Heart right ventricle (tissue), 16 donors: Measurements from ENCODE around the gene NCKAP5. TPM values are rescaled to one million over a fixed set of nuclear protein-coding genes. Genes with fewer than 3 reads are reported as not detected.

Source experiments
- ATAC-seq, 8 donors: fragments of 200-7000 bp; cut with Tn5 transposase; one replicate each; pipeline ENCODE4 v1.9.1; 2020; ENCODE audit warnings: mild to moderate bottlenecking in 8 of 8, moderate library complexity in 8 of 8, moderate number of reproducible peaks in 1 of 8
- DNase-seq, 2 donors: peaks; one replicate each; pipeline ENCODE4 v3.0.0-alpha.2; 2020
- H3K27ac ChIP-seq, 10 donors: fragments of 200-600 bp; sonication (generic) in 2 of 10; one replicate each; pipeline versions ENCODE4 v1.5.0 to v1.8.0; 2020 to 2022; ENCODE audit warnings: mild to moderate bottlenecking in 3 of 10
- H3K27me3 ChIP-seq, 7 donors: fragments of 200-600 bp; one replicate each; pipeline ENCODE4 v1.8.0; 2021 to 2022; ENCODE audit warnings: mild to moderate bottlenecking in 2 of 7
- H3K36me3 ChIP-seq, 9 donors: fragments of 200-600 bp; sonication (generic) in 1 of 9; one replicate each; pipeline versions ENCODE4 v1.5.0 to v1.8.0; 2020 to 2022; ENCODE audit warnings: mild to moderate bottlenecking in 2 of 9
- H3K4me1 ChIP-seq, 9 donors: fragments of 200-600 bp; sonication (generic) in 1 of 9; one replicate each; pipeline versions ENCODE4 v1.5.0 to v1.8.0; 2020 to 2022; ENCODE audit warnings: mild to moderate bottlenecking in 4 of 9
- H3K4me3 ChIP-seq, 10 donors: fragments of 200-600 bp; sonication (generic) in 2 of 10; one replicate each; pipeline versions ENCODE4 v1.5.0 to v1.8.0; 2020 to 2022; ENCODE audit warnings: mild to moderate bottlenecking in 7 of 10, moderate library complexity in 2 of 10
- H3K9me3 ChIP-seq, 11 donors: fragments of 200-600 bp in 10 of 11; sonication (generic) in 2 of 11; one replicate each; pipeline versions ENCODE4 v1.5.0 to v1.8.0; 2013 to 2022; ENCODE audit warnings: mild to moderate bottlenecking in 2 of 11, control low read depth in 1 of 11, moderate library complexity in 1 of 11
- WGBS, 2 donors: extraction: QIAGEN DNeasy Blood & Tissue Kit; methylation state at CpG; one replicate each; pipeline ENCODE4 v1.1.7; 2013; ENCODE audit warnings: inconsistent platforms in 1 of 2; 5-methylcytosine and 5-hydroxymethylcytosine counted together
- intact Hi-C, 10 donors: fragments of 100-400 bp; cut with DNase I; formaldehyde crosslinking; loops; one replicate each; pipeline versions ENCODE4 v1.11.1 to v1.14.2; 2022
- polyA plus RNA-seq, 2 donors: library from polyadenylated mRNA; stranded (reverse); fragments of 200-250 nt; gene quantifications; one replicate each; pipeline ENCODE4 v1.2.3, GENCODE V29; 2013
- total RNA-seq, 10 donors: library from RNA; stranded (reverse); fragmentation: NEBNext Ultra II Directional in 3 of 10; extraction: Animal tissue kit (Norgen Biotek cat#: 25700) in 3 of 10; gene quantifications; one replicate each; pipeline versions ENCODE4 v1.2.1 to v1.2.4, GENCODE V29; 2021 to 2023
- TF ChIP-seq, protein P1 (sequence below), 9 donors: fragments of 200-600 bp; sonication (generic) in 2 of 9; IDR thresholded peaks; one replicate each; pipeline versions ENCODE4 v1.5.0 to v1.8.0; 2021 to 2022; ENCODE audit warnings: antibody characterized with exemption in 9 of 9, mild to moderate bottlenecking in 5 of 9, moderate library complexity in 1 of 9
- donor health status: Arrhythmogenic right ventricular cardiomyopathy.
- donor health status: ischemic (EF 13 %, LVEDD 7.1; RV severe dilation, severe dysfunction).
- donor health status: healthy with polysubstance abuse.
- donor health status: DM: no; HTN: yes; CAD: no.
- donor health status: DM: no; HTN: no; CAD: no.
- donor health status: ischemic (EF 25% LVEDD 6.9; RV normal size, moderate dysfunction).
- donor health status: ischemic (EF 25% LVEDD 5.7; RV mildly dilated, moderate dysfunction).
- donor health status: healthy.
- donor health status: DM: yes; HTN: yes; CAD: no.
- donor health status: Ischemic cardiomyopathy.
- donor health status: ischemic (EF 35%, LVEDD 5.7; RV mildly dilated, moderate dysfunction).
- donor health status: nonischemic (EF 11% LVEDD 7.7; RV severe dilation, severe dysfunction).
- donor health status: DM: yes; HTN: yes; CAD: no.
- donor health status: PGD.
- donor health status: ischemic (EF 29% LVEDD 5.4; RV normal size, mild dysfunction).
- donor health status: nonischemic (EF 23%, LVEDD 6.1; RV moderate dilation, normal function).

Gene NCKAP5
- total and polyA plus RNA-seq, 12 donors = 0.57 to 11.7 (median 6.2) TPM

GRCh38 chr2:132971310-132972061 is 596.8 kb downstream of the NCKAP5 start:
- ATAC-seq = no peak
- 80 to 88% methylated on average over 7 of the region's 7 CpGs for WGBS, 2 donors

DNA sequence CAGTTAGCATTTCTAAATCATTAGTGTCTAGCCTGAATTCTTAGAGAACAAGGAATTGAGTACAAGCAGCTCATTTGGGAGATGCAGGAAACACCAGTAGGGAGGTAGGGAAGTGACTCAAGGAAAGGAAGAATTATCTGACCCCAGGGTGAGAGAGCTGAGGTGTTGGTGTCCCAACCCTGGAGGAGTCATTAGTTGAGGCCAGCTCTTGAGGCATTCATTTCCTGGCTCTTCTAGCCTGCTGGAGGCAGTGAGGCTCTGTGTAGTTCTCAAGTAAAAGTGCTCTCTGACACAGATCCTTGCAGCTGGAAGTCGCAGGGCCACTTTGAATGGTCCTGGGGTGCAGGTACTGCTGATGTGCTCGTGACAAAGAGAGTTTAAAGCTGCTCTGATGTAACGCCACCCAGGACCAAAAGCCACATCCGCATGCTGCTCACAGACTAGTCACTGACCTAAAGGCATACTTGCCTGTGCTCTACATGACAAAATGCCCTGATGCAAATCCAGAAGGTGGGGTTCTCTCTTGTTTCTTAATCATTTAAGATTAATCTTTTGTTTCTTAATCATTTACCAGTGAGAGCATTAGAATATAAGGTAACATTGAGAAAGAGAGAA is 598.8 kb downstream of the NCKAP5 start:
- 85 to 93% methylated on average over 4 of the region's 4 CpGs for WGBS, 2 donors
- Histone ChIP-seq H3K27me3 (no peaks in the 10 kb centered on the region), H3K4me3 (no peak overlapping the region), H3K9me3 (peaks cover 0 to 4% (median 0%) of the 10 kb centered on the region in 11 donors), H3K4me1 (no peaks in the 10 kb centered on the region), H3K36me3 (no peaks in the 10 kb centered on the region), H3K27ac (no peak overlapping the region)
- ATAC-seq (no peak), DNase-seq (no peak)
- TF ChIP-seq, protein P1, sequence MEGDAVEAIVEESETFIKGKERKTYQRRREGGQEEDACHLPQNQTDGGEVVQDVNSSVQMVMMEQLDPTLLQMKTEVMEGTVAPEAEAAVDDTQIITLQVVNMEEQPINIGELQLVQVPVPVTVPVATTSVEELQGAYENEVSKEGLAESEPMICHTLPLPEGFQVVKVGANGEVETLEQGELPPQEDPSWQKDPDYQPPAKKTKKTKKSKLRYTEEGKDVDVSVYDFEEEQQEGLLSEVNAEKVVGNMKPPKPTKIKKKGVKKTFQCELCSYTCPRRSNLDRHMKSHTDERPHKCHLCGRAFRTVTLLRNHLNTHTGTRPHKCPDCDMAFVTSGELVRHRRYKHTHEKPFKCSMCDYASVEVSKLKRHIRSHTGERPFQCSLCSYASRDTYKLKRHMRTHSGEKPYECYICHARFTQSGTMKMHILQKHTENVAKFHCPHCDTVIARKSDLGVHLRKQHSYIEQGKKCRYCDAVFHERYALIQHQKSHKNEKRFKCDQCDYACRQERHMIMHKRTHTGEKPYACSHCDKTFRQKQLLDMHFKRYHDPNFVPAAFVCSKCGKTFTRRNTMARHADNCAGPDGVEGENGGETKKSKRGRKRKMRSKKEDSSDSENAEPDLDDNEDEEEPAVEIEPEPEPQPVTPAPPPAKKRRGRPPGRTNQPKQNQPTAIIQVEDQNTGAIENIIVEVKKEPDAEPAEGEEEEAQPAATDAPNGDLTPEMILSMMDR (IDR thresholded peaks at IDR 0.05) = no peak
- intact Hi-C loops = no loop called here

More at GRCh38 chr2:132971310-132972061, 596.8 kb downstream of the NCKAP5 start:
- H3K4me3 ChIP-seq = no peak overlapping the region
- H3K27me3 ChIP-seq = no peaks in the 10 kb centered on the region
- TF ChIP-seq, protein P1 (IDR thresholded peaks at IDR 0.05) = no peak
- no peak for DNase-seq
- H3K36me3 ChIP-seq = no peaks in the 10 kb centered on the region
- H3K27ac ChIP-seq = no peak overlapping the region
- peaks cover 0 to under 1% (median 0%) of the 10 kb centered on the region in 11 donors for H3K9me3 ChIP-seq
- intact Hi-C loops = no loop called here
- no peaks in the 10 kb centered on the region for H3K4me1 ChIP-seq

DNA sequence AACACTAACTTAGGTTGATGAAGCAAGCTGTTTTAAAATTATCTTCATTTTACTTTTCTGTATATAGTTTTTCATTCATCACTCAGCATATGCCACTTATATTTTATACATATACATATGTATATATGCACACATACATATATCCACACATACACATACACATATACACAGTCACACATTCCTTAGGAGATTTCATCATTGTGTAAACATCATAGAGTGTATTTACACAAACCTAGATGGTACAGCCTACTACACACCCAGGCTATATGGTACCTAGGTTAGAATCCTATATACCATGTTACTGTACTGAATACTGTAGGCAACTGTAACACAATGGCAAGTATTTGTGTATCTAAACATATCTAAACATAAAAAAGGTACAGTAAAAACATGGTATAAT is 602.8 kb downstream of the NCKAP5 start:
- no peaks in the 10 kb centered on the region for H3K4me1 ChIP-seq
- H3K36me3 ChIP-seq = no peaks in the 10 kb centered on the region
- H3K9me3 ChIP-seq = peaks cover 0 to 4% (median 0%) of the 10 kb centered on the region in 11 donors
- H3K27ac ChIP-seq = no peak overlapping the region
- TF ChIP-seq, protein P1 (IDR thresholded peaks at IDR 0.05) = no peak
- H3K4me3 ChIP-seq = no peak overlapping the region
- ATAC-seq (no peak), DNase-seq (no peak)
- H3K27me3 ChIP-seq = no peaks in the 10 kb centered on the region
- intact Hi-C loops = no loop called here

DNA sequence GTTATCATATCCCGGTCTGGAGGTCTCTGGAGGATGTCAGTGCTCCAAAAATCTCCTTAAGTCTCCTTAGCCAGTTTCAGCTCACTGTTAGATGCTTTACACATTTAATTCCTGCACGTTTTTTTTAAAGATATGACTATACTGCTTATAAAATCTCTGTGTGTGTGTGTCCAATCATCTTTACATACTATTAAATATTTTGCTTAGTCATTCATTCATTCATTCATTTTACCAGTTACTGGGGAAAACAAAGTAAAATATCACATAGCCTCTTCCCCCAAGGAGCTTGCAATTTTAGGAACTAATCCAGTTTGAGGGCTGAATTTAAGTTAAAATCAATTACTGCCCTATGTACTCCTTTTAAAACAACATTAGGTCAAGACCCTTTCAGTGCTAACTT is 605.1 kb downstream of the NCKAP5 start:
- Histone ChIP-seq H3K9me3 (peaks cover 0 to 4% (median 0%) of the 10 kb centered on the region in 11 donors), H3K27me3 (no peaks in the 10 kb centered on the region), H3K27ac (no peak overlapping the region), H3K4me3 (no peak overlapping the region), H3K36me3 (no peaks in the 10 kb centered on the region), H3K4me1 (no peaks in the 10 kb centered on the region)
- TF ChIP-seq, protein P1 (IDR thresholded peaks at IDR 0.05) = no peak
- no peak for ATAC-seq
- WGBS, 2 donors = 48 to 59% methylated on average over 2 of the region's 2 CpGs
- intact Hi-C loops = no loop called here
- no peak for DNase-seq
